BLaER1 (cell line): ENCODE data around the gene PRSS33.
A peak's percentile ranks its signal among the peaks of the same experiment; 100 is the strongest.

ENCODE experiments used
- H3K27ac ChIP-seq: shearing (Covaris generic); formaldehyde crosslinking; 2 replicates; pipeline ENCODE4 v1.8.1; 2022
- H3K27me3 ChIP-seq: shearing (Covaris generic); formaldehyde crosslinking; 2 replicates; pipeline ENCODE4 v1.8.1; 2022
- H3K36me3 ChIP-seq: shearing (Covaris generic); formaldehyde crosslinking; 2 replicates; pipeline ENCODE4 v1.8.1; 2022
- H3K4me1 ChIP-seq: shearing (Covaris generic); formaldehyde crosslinking; 2 replicates; pipeline ENCODE4 v1.8.1; 2022
- H3K4me2 ChIP-seq: shearing (Covaris generic); formaldehyde crosslinking; 2 replicates; pipeline ENCODE4 v1.8.1; 2022
- H3K4me3 ChIP-seq: shearing (Covaris generic); formaldehyde crosslinking; 2 replicates; pipeline ENCODE4 v1.8.1; 2022
- H3K9ac ChIP-seq: shearing (Covaris generic); formaldehyde crosslinking; 2 replicates; pipeline ENCODE4 v1.8.1; 2022
- H3K9me3 ChIP-seq: shearing (Covaris generic); formaldehyde crosslinking; 2 replicates; pipeline ENCODE4 v1.8.1; 2022
- H4K20me1 ChIP-seq: shearing (Covaris generic); formaldehyde crosslinking; 2 replicates; pipeline ENCODE4 v1.8.1; 2022
- Cebpa-rat ChIP-seq: shearing (Covaris generic); IDR thresholded peaks from 2 replicates; pipeline ENCODE4 v1.8.1; 2022

Gene PRSS33

GRCh38 chr16:2815299-2815771 is 28.0 kb upstream of the PRSS33 start:
- no peak for TF ChIP-seq Cebpa-rat
- Histone ChIP-seq H3K4me3 (no peak overlapping the region), H3K9me3 (no peaks in the 10 kb centered on the region), H3K36me3 (no peaks in the 10 kb centered on the region), H3K4me1 (peaks cover 44% of the 10 kb centered on the region), H4K20me1 (0 out of 2 replicates have a peak, but pooled peaks cover 6% of the 10 kb centered on the region), H3K27ac (0 out of 2 replicates have a peak overlapping the region, but pooled peaks have one; percentile 14), H3K9ac (no peak overlapping the region), H3K27me3 (no peaks in the 10 kb centered on the region), H3K4me2 (peak overlapping the region; percentile 26; the same call in 1 of the 2 replicates)

- Histone ChIP-seq H3K9ac (no peak overlapping the region), H3K4me3 (no peak overlapping the region), H3K9me3 (no peaks in the 10 kb centered on the region), H3K27me3 (no peaks in the 10 kb centered on the region), H4K20me1 (0 out of 2 replicates have a peak, but pooled peaks cover under 1% of the 10 kb centered on the region), H3K27ac (0 out of 2 replicates have a peak overlapping the region, but pooled peaks have one; percentile 14), H3K36me3 (no peaks in the 10 kb centered on the region), H3K4me1 (peaks cover 44% of the 10 kb centered on the region), H3K4me2 (peak overlapping the region; percentile 26; the same call in 1 of the 2 replicates)
- TF ChIP-seq Cebpa-rat, result no peak
These were observed 27.4 kb upstream of the PRSS33 start for GRCh38 chr16:2814551-2815298.

- H3K36me3 ChIP-seq, result no peaks in the 10 kb centered on the region
- no peaks in the 10 kb centered on the region for H3K27me3 ChIP-seq
- no peak overlapping the region for H3K27ac ChIP-seq
- no peaks in the 10 kb centered on the region for H4K20me1 ChIP-seq
- H3K9ac ChIP-seq, result no peak overlapping the region
- H3K4me1 ChIP-seq, result peaks cover 44% of the 10 kb centered on the region
- no peak overlapping the region for H3K4me2 ChIP-seq
- no peaks in the 10 kb centered on the region for H3K9me3 ChIP-seq
- TF ChIP-seq Cebpa-rat, result no peak
- no peak overlapping the region for H3K4me3 ChIP-seq
These were observed 26.4 kb upstream of the PRSS33 start for GRCh38 chr16:2813771-2814221.

- Histone ChIP-seq H3K4me1 (peaks cover 33% of the 10 kb centered on the region), H3K9me3 (no peaks in the 10 kb centered on the region), H3K4me3 (no peak overlapping the region), H3K27me3 (no peaks in the 10 kb centered on the region), H3K36me3 (no peaks in the 10 kb centered on the region), H3K4me2 (peak overlapping the region; percentile 44), H4K20me1 (no peaks in the 10 kb centered on the region), H3K9ac (no peak overlapping the region; the same call in 1 of the 2 replicates), H3K27ac (peak overlapping the region; percentile 44; the same call in 1 of the 2 replicates)
- no peak for TF ChIP-seq Cebpa-rat
These were observed 24.5 kb upstream of the PRSS33 start for GRCh38 chr16:2811703-2812471.

- Histone ChIP-seq H3K4me3 (no peak overlapping the region), H3K36me3 (no peaks in the 10 kb centered on the region), H3K9ac (no peak overlapping the region), H3K27ac (no peak overlapping the region), H3K4me1 (peaks cover 21% of the 10 kb centered on the region), H3K9me3 (no peaks in the 10 kb centered on the region), H4K20me1 (no peaks in the 10 kb centered on the region), H3K4me2 (no peak overlapping the region), H3K27me3 (no peaks in the 10 kb centered on the region)
- no peak for TF ChIP-seq Cebpa-rat
These were observed 23.3 kb upstream of the PRSS33 start for GRCh38 chr16:2810651-2811050.

GRCh38 chr16:2809149-2809760 is 21.9 kb upstream of the PRSS33 start:
- Histone ChIP-seq H3K4me2 (no peak overlapping the region), H3K9ac (no peak overlapping the region), H3K4me3 (no peak overlapping the region), H3K4me1 (peaks cover 10% of the 10 kb centered on the region), H4K20me1 (no peaks in the 10 kb centered on the region), H3K27ac (no peak overlapping the region), H3K27me3 (no peaks in the 10 kb centered on the region; the same call in 1 of the 2 replicates), H3K9me3 (peaks cover 13% of the 10 kb centered on the region), H3K36me3 (no peaks in the 10 kb centered on the region)
- TF ChIP-seq Cebpa-rat, result no peak

- H4K20me1 ChIP-seq, result no peaks in the 10 kb centered on the region
- no peak overlapping the region for H3K9ac ChIP-seq
- H3K4me3 ChIP-seq, result no peak overlapping the region
- TF ChIP-seq Cebpa-rat, result no peak
- H3K9me3 ChIP-seq, result peaks cover 20% of the 10 kb centered on the region
- no peak overlapping the region for H3K4me2 ChIP-seq
- no peaks in the 10 kb centered on the region; the same call in 1 of the 2 replicates for H3K27me3 ChIP-seq
- H3K27ac ChIP-seq, result no peak overlapping the region
- peaks cover 10% of the 10 kb centered on the region for H3K4me1 ChIP-seq
- H3K36me3 ChIP-seq, result no peaks in the 10 kb centered on the region
These were observed 20.8 kb upstream of the PRSS33 start for GRCh38 chr16:2808181-2808580.

- no peak overlapping the region for H3K27ac ChIP-seq
- no peak for TF ChIP-seq Cebpa-rat
- no peaks in the 10 kb centered on the region for H3K4me1 ChIP-seq
These were observed 18.9 kb upstream of the PRSS33 start for GRCh38 chr16:2806286-2806685.

GRCh38 chr16:2804728-2805127 is 17.4 kb upstream of the PRSS33 start:
- no peak for TF ChIP-seq Cebpa-rat
- H3K27me3 ChIP-seq, result no peaks in the 10 kb centered on the region; the same call in 1 of the 2 replicates
- H3K4me2 ChIP-seq, result no peak overlapping the region

More at GRCh38 chr16:2806286-2806685, 18.9 kb upstream of the PRSS33 start:
- Histone ChIP-seq H3K27me3 (no peaks in the 10 kb centered on the region; the same call in 1 of the 2 replicates), H3K36me3 (no peaks in the 10 kb centered on the region), H4K20me1 (no peaks in the 10 kb centered on the region), H3K9ac (no peak overlapping the region), H3K9me3 (peaks cover 20% of the 10 kb centered on the region), H3K4me3 (no peak overlapping the region), H3K4me2 (no peak overlapping the region)

More at GRCh38 chr16:2804728-2805127, 17.4 kb upstream of the PRSS33 start:
- H3K9me3 ChIP-seq, result peaks cover 20% of the 10 kb centered on the region
- no peak overlapping the region for H3K27ac ChIP-seq
- H4K20me1 ChIP-seq, result no peaks in the 10 kb centered on the region
- no peak overlapping the region for H3K9ac ChIP-seq
- no peaks in the 10 kb centered on the region for H3K4me1 ChIP-seq
- H3K4me3 ChIP-seq, result no peak overlapping the region
- H3K36me3 ChIP-seq, result no peaks in the 10 kb centered on the region
